Calu3 (cell line): ENCODE measurements around the gene AKR1E2. TPM values are rescaled to one million over a fixed set of nuclear protein-coding genes. Genes with fewer than 3 reads are reported as not detected.

ENCODE experiments used
- BruUV-seq: library from RNA; stranded (reverse); fragments of 400-500 nt; replicated peaks from 2 replicates; lab custom pipeline; 2021; lab: Mats Ljungman, UMichigan
- CTCF ChIA-PET: fragments of 300-600 bp; sonication (Branson Sonifier 250); formaldehyde crosslinking; loops from one replicate; lab custom pipeline; 2022; ENCODE audit warnings: antibody characterized with exemption; lab: Charles Lee
- DNase-seq: peaks from one replicate; pipeline ENCODE4 v3.0.0; 2022
- H3K27ac Mint-ChIP-seq: one replicate; pipeline ENCODE4 v1.8.0; 2022; ENCODE audit warnings: mixed read lengths; ENCODE audit not compliant: unreplicated experiment
- H3K27me3 Mint-ChIP-seq: one replicate; pipeline ENCODE4 v1.8.0; 2022; ENCODE audit warnings: mixed read lengths; ENCODE audit not compliant: unreplicated experiment
- H3K36me3 Mint-ChIP-seq: one replicate; pipeline ENCODE4 v1.8.0; 2022; ENCODE audit warnings: mild to moderate bottlenecking, moderate library complexity, mixed read lengths; ENCODE audit not compliant: insufficient read depth, unreplicated experiment
- H3K4me1 Mint-ChIP-seq: one replicate; pipeline ENCODE4 v1.8.0; 2022; ENCODE audit warnings: mild to moderate bottlenecking, low read depth, mixed read lengths; ENCODE audit not compliant: unreplicated experiment
- H3K4me3 Mint-ChIP-seq: one replicate; pipeline ENCODE4 v1.8.0; 2022; ENCODE audit warnings: mild to moderate bottlenecking, low read depth, moderate library complexity, mixed read lengths; ENCODE audit not compliant: unreplicated experiment
- H3K9me3 Mint-ChIP-seq: one replicate; pipeline ENCODE4 v1.8.0; 2022; ENCODE audit warnings: low read depth, mixed read lengths; ENCODE audit not compliant: unreplicated experiment
- CTCF ChIP-seq: fragments of 200-600 bp; IDR thresholded peaks from one replicate; pipeline ENCODE4 v1.8.0; 2022; ENCODE audit warnings: antibody characterized with exemption; ENCODE audit not compliant: unreplicated experiment
- intact Hi-C: fragments of 100-400 bp; cut with micrococcal nuclease; formaldehyde crosslinking; loops from one replicate; pipeline ENCODE4 v1.10.0; 2022; ENCODE audit not compliant: unreplicated experiment
- total RNA-seq: library from RNA; stranded (reverse); gene quantifications from 2 replicates; pipeline ENCODE4 v1.2.3, GENCODE V29; 2022

The AKR1E2 gene
- total RNA-seq, 1 experiment from 2014 or later: 2.8 TPM

DNA sequence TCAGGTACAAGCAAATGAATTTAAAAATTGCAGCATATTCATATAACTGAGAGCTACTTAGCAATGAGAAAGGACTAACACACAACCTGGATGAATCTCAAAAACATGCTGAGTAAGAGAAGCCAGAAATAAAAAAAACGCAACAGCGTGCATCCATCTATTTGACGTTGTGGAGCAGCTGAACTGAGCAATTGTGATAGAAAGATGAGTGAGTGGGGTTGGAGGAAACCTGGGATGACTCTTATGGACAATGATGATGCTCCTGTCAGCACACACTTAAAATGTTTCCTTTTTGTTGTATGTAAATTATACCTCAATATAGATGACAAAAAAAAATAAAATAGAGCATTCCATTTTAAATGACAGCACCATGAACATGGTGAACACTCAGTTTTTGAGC, 36.0 kb upstream of the AKR1E2 start:
- intact Hi-C loops: no loop called here
- no peaks in the 10 kb centered on the region for H3K4me1 Mint-ChIP-seq
- no peaks in the 10 kb centered on the region for H3K36me3 Mint-ChIP-seq
- TF ChIP-seq CTCF: no peak
- no peak overlapping the region for H3K27ac Mint-ChIP-seq
- no TSS peak for BruUV-seq
- CTCF ChIA-PET: interaction anchor here (0.6 kb wide), 1 partner anchor 958 kb away, joined by 4 read pairs; no protein-coding TSS in a partner anchor
- no peaks in the 10 kb centered on the region for H3K27me3 Mint-ChIP-seq
- H3K4me3 Mint-ChIP-seq: no peak overlapping the region
- no peaks in the 10 kb centered on the region for H3K9me3 Mint-ChIP-seq
- DNase-seq: no peak

DNA sequence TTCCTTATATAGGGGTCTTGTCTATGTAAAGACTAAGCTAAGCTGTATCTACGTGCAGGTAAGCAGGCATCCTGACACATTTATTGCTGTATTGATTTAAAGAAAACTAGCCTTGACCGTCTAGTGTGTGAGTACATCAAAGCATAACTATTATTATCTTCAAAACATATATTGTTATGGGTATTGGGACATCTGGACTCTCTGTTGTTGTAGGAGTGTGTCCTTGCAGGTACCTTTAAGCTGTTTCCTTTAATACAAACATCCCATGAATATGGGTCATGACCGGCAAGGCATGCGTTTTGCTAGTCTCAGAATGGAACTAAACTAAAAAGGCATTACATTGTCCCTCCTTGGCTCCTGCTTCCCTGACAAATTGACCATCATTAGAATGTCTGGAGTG, 35.1 kb upstream of the AKR1E2 start:
- Mint-ChIP-seq H3K27me3 (no peaks in the 10 kb centered on the region), H3K36me3 (no peaks in the 10 kb centered on the region), H3K27ac (no peak overlapping the region), H3K4me1 (no peaks in the 10 kb centered on the region), H3K9me3 (no peaks in the 10 kb centered on the region), H3K4me3 (no peak overlapping the region)
- TF ChIP-seq CTCF: no peak
- CTCF ChIA-PET: no interaction called here
- BruUV-seq: no TSS peak
- intact Hi-C loops: no loop called here
- DNase-seq: no peak

- TF ChIP-seq CTCF: no peak
- no peaks in the 10 kb centered on the region for H3K27me3 Mint-ChIP-seq
- CTCF ChIA-PET: no interaction called here
- DNase-seq: no peak
- BruUV-seq: no TSS peak
- H3K4me3 Mint-ChIP-seq: no peak overlapping the region
- intact Hi-C loops: no loop called here
- H3K27ac Mint-ChIP-seq: no peak overlapping the region
- no peaks in the 10 kb centered on the region for H3K4me1 Mint-ChIP-seq
- no peaks in the 10 kb centered on the region for H3K36me3 Mint-ChIP-seq
- H3K9me3 Mint-ChIP-seq: no peaks in the 10 kb centered on the region
Measured at GRCh38 chr10:4792381-4792780, 33.6 kb upstream of the AKR1E2 start.

DNA sequence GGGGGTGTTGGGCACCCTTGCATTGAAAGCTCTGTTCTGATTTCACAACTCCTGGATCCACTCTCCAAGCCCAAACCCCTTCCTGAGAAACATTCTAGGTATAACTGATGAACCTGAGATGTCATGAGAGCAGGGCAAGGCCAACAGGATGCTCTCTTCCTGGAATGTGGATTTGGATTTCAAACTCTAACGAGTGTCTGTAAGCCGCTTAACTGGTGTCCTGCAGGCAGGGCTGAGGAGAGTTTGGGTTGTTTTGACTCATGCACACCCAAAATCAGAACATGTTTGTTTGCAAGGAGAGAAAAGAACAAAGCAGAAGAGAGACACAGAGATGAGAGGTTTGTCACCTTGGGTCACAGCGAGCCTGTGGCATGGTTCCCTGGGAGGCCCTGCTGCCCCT, 24.6 kb upstream of the AKR1E2 start:
- Mint-ChIP-seq H3K27me3 (no peaks in the 10 kb centered on the region), H3K9me3 (no peaks in the 10 kb centered on the region), H3K27ac (no peak overlapping the region), H3K4me3 (no peak overlapping the region), H3K36me3 (no peaks in the 10 kb centered on the region), H3K4me1 (no peaks in the 10 kb centered on the region)
- TF ChIP-seq CTCF: no peak
- BruUV-seq: no TSS peak
- no peak for DNase-seq
- intact Hi-C loops: no loop called here
- CTCF ChIA-PET: no interaction called here
